GM23338 (cell line): Measurements from ENCODE around the gene TAS2R10.

ENCODE experiments used
- CREB1 ChIP-seq: fragments of 250-450 bp; sonication (Bioruptor Pico); IDR thresholded peaks from 2 replicates; pipeline ENCODE4 v1.5.0; 2020; ENCODE audit warnings: low read depth, mild to moderate bottlenecking, moderate library complexity
- CTCF ChIP-seq, 2 experiments: fragments of 200-600 bp in 1 of 2; sonication (generic) in 1 of 2; conservative IDR thresholded peaks; 2 replicates each; pipeline versions ENCODE4 v1.5.1 to v1.6.1; 2016 to 2017; ENCODE audit warnings: antibody characterized with exemption in 2 of 2, low read depth in 2 of 2, mild to moderate bottlenecking in 2 of 2, moderate library complexity in 1 of 2
- ETS1 ChIP-seq: IDR thresholded peaks from 2 replicates; pipeline ENCODE4 v1.6.1; 2016; ENCODE audit warnings: antibody characterized with exemption
- EZH2 ChIP-seq: fragments of 200-600 bp; sonication (generic); IDR thresholded peaks from one replicate; pipeline ENCODE4 v1.8.0; 2017; ENCODE audit warnings: antibody characterized with exemption, mild to moderate bottlenecking, low read depth; ENCODE audit not compliant: unreplicated experiment
- EZH2phosphoT487 ChIP-seq: fragments of 200-600 bp; sonication (generic); IDR thresholded peaks from one replicate; pipeline ENCODE4 v1.8.1; 2018; ENCODE audit warnings: antibody characterized with exemption; ENCODE audit not compliant: unreplicated experiment
- JUNB ChIP-seq: IDR thresholded peaks from one replicate; pipeline ENCODE4 v1.6.1; 2016; ENCODE audit warnings: antibody characterized with exemption; ENCODE audit not compliant: unreplicated experiment
- NANOG ChIP-seq: IDR thresholded peaks from 2 replicates; pipeline ENCODE4 v1.6.1; 2016; ENCODE audit warnings: antibody characterized with exemption, borderline replicate concordance
- POLR2AphosphoS5 ChIP-seq: IDR thresholded peaks from 2 replicates; pipeline ENCODE4 v1.6.1; 2016; ENCODE audit warnings: antibody characterized with exemption, low read depth
- REST ChIP-seq: IDR thresholded peaks from one replicate; pipeline ENCODE4 v1.6.1; 2018; ENCODE audit warnings: antibody characterized with exemption; ENCODE audit not compliant: unreplicated experiment
- STAT1 ChIP-seq: IDR thresholded peaks from one replicate; pipeline ENCODE4 v1.6.1; 2016; ENCODE audit warnings: antibody characterized with exemption; ENCODE audit not compliant: unreplicated experiment
- ZNF114 ChIP-seq: fragments of 250-450 bp; sonication (Bioruptor Pico); IDR thresholded peaks from 2 replicates; pipeline ENCODE4 v1.5.0; 2020; ENCODE audit warnings: mild to moderate bottlenecking, moderate library complexity
- ZNF331 ChIP-seq: fragments of 250-450 bp; sonication (Bioruptor Pico); IDR thresholded peaks from 2 replicates; pipeline ENCODE4 v1.5.0; 2020; ENCODE audit warnings: low read depth, mild to moderate bottlenecking, moderate library complexity
- ZNF462 ChIP-seq: fragments of 250-450 bp; sonication (Bioruptor Pico); IDR thresholded peaks from 2 replicates; pipeline ENCODE4 v1.5.0; 2020; ENCODE audit warnings: mild to moderate bottlenecking, moderate library complexity

GRCh38 chr12:10855807-10856206, 29.6 kb upstream of the TAS2R10 start:
- TF ChIP-seq EZH2, result no peak
- TF ChIP-seq CTCF (conservative IDR thresholded peaks at IDR 0.05; ENCODE audit: low read depth in 2 of 2), result no peak
- no peak for TF ChIP-seq POLR2AphosphoS5
- TF ChIP-seq REST, result no peak
- TF ChIP-seq JUNB, result no peak
- TF ChIP-seq ZNF462 (CRISPR knock-in tag), result no peak
- no peak for TF ChIP-seq EZH2phosphoT487
- no peak for TF ChIP-seq CREB1 (CRISPR knock-in tag)
- TF ChIP-seq ETS1, result no peak
- TF ChIP-seq STAT1, result no peak
- TF ChIP-seq NANOG, result no peak
- TF ChIP-seq ZNF114, result no peak
- no peak for TF ChIP-seq ZNF331
